Right hindlimb (tissue), 1 donor: ENCODE measurements around the gene POLR2E.

Experiments used
- DNase-seq: peaks from one replicate; pipeline ENCODE4 v3.0.0-alpha.2; 2018

The POLR2E gene

DNA sequence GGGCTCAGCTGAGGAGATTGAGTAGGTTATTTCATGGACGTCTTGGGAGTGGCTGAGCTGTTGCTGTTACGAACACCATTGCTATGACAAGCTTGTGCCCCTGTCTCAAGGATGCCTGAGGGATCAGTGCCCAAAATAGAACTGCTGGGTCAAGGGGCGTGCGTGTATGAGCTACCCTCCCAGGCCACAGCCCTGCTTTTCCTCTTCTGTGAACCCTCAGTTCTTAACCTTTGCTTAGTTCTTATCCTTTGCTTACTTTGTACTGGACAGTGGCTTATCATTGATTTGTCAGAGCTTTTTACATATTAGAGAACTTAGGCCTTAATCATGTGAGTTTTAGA, 19.2 kb downstream of the POLR2E start:
- no peak for DNase-seq

GRCh38 chr19:1074544-1075283, 20.5 kb downstream of the POLR2E start:
- no peak for DNase-seq

DNA sequence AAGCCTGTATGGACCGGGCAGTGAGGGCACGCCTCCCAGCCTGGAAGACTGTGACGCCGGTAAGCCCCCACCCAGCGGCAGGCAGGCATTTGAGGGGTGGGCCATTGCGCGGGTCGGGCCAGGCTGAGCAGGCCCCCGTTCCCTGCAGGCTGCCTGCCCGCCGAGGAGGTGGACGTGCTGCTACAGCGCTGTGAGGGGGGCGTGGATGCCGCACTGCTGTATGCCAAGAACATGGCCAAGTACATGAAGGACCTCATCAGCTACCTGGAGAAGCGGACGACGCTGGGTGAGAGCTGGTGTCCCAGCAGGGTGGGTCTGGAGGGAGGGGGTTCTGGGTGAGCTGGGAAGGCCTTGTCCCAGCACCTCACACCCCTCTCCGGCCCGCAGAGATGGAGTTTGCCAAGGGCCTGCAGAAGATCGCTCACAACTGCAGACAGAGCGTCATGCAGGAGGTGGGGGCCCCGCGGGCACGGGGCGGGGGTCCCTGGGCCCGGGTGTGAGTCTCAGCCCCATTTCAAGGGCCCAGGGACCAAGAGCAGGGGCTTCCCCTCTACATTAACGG, 21.1 kb downstream of the POLR2E start:
- DNase-seq: no peak

DNA sequence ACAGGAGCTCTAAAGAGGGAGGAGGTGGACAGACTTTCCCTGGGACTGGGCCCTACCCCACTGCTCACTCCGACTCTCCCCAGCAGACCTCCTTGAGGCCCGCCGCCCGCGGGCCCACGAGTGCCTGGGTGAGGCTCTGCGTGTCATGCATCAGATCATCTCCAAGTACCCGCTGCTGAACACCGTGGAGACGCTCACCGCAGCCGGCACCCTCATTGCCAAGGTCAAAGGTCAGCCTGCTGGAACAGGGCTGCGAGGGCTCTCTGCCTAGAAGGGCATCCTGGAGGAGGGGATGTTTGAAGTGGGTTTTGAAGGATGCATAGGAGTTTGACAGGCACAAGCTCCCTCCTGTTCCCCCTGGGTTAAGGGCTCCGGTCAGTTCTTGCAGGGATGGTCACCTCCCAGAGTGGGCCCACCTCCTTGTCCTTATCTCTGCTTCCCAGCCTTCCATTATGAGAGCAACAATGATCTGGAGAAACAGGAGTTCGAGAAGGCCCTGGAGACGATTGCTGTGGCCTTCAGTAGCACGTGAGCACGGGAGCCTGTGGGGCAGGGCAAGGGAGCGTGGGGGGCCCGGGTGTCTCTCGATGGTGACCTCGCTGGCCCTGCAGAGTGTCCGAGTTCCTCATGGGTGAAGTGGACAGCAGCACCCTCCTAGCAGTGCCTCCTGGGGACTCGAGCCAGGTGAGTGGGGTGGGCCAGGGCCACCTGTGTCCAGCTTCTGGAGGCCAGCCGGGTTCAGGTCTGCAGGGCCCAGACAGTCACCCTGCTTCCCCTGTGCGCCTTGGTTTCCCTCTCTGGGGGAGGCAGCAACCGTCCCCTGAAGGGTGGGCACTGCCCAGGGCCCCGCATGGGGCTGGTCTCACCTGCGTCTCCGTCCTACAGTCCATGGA, 21.9 kb downstream of the POLR2E start:
- DNase-seq: no peak

DNA sequence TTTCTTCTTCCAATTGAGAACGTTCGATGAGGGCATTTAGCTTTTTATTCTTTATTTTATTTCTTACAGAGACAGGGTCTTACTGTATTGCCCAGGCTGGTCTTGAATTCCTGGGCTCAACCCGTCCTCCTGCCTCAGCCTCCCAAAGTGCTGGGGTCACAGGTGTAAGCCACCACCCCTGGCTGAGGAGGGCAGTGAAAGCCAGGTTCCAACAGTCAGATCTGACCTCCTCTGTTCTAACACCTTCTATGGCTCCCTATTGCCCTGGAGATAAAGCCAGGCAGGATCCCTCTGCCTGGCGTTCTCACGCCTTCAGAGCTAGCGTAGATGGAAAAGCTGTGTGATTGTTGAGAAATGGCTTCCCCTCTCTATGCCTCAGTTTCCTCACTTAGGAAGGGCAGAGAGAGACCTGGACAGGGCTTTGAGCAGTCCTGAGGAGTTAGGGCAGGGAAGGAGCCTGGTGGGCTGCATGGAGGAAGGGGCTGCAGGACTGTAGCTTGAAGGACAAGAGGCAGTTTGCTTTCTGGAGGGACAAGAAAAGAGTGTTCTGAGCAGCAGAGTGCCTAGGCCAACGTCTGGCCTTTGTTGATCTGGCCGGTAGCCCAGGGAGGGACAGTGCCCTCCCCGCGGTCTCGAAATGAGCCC, 22.7 kb downstream of the POLR2E start:
- DNase-seq: no peak

DNA sequence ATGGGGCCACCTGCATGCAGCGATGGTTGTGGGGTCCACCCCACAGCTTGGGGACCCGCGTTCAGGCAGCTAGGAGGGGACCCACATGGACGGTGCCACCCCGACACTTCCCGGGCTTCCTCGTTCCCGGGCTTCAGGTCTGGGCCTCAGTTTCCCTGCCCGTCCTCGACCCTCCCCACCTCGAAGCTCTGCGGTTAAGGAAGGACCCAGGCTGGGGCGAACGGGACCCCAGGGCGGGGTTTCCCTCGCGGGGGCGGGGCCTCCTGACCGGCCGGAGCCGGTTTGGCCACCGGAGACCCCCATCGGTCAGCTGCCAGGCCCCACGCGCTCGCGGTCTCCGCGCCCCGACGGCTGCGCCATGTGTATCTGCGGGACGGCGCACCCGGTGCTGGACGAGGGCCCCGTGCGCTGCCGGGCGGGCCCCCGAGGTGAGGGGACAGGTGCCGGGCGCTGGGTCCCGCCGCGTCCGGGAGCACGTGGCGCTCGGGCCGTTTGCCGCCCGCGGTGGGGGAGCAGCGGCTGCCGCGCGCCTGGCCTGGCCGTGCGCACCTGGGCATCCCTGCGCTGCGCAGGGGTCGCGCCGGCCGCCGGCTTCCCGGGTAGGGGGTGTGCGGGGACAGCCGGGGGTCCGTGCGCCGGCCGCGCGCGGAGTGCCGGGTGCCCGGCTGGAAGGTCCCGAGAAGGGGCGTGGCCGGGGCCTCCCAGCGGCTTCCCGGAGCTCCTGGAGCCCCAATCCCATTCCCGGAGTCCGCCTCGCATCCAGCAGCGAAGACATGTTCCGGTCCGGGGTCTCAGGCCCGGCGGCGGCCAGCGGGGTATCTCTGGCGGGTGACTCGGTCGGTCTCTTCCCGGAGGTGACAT, 24.0 kb downstream of the POLR2E start:
- DNase-seq: no peak

- DNase-seq: no peak
Observed at GRCh38 chr19:1070576-1070930, 24.6 kb downstream of the POLR2E start.

DNA sequence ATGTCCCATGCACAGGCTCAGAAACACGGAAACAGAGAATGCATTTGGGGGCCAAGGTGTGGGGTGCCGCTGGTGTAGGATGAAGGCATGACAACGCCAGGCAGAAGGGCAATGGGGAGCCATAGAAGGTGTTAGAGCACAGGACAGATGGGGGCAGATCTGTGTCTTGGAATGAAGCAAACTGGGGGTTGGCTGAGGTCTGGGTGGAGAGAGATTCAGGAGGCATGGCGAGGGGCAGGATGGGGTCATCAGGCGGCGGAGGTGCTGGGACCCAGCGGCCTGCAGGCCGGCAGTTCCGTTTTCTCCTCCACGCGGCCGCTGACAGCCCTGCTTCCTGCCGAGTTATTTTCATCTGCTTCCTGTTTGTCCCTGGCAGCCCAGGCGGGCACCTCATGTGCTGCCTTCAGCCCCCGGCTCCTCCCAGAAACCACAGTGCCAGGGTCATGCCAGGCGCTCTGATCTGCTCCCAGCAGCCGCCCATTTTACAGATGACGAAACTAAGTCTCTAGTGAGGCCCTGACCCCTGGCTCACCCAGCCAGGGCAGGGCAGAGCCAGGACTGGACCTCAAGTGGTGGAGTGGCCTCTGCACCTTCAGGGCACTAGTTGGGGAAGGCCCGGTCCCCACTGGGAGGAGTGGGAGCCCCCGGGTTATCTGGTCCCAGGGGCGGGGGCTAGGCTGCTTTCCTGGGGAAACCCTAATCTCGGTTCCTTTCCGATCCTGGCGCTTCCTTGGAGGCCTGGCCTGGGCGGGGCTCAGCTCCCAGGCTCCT, 26.0 kb downstream of the POLR2E start:
- no peak for DNase-seq

- no peak for DNase-seq
Observed at GRCh38 chr19:1068009-1069001, 26.9 kb downstream of the POLR2E start.

- no peak for DNase-seq
Observed at GRCh38 chr19:1067341-1067957, 27.7 kb downstream of the POLR2E start.

- DNase-seq: no peak
Observed at GRCh38 chr19:1066748-1067340, 28.3 kb downstream of the POLR2E start, which contains the start of gene ARHGAP45. Gene ARHGAP45, plus strand, starts transcription at chr19:1067167. Its CDS starts 239 bp downstream, at chr19:1067406.

- no peak for DNase-seq
Observed at GRCh38 chr19:1066251-1066747, 28.9 kb downstream of the POLR2E start.

DNA sequence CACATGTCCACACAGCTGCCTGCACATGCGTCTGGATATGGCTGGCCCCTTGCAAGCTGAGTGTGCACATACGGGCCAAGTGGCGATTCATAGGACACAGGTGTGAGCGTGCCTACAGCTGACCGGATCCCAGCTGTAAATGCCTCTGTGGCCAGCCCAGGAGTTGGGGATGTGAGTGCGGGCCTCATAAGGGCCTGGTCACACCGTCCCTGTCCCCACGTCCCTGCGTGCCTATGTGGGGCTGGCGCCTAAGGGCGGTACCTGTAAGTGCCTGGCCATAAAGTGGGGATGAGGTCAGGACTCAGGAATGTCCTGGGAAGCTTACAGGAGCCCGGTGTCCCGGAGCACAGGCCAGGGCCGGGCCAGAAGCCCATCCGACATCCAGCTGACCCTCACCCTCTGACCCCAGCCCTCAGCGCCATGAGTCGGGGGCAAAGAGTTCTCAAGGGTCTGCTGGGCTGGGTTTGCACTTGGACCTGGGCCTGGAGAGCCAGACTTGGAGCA, 29.5 kb downstream of the POLR2E start:
- DNase-seq: no peak

DNA sequence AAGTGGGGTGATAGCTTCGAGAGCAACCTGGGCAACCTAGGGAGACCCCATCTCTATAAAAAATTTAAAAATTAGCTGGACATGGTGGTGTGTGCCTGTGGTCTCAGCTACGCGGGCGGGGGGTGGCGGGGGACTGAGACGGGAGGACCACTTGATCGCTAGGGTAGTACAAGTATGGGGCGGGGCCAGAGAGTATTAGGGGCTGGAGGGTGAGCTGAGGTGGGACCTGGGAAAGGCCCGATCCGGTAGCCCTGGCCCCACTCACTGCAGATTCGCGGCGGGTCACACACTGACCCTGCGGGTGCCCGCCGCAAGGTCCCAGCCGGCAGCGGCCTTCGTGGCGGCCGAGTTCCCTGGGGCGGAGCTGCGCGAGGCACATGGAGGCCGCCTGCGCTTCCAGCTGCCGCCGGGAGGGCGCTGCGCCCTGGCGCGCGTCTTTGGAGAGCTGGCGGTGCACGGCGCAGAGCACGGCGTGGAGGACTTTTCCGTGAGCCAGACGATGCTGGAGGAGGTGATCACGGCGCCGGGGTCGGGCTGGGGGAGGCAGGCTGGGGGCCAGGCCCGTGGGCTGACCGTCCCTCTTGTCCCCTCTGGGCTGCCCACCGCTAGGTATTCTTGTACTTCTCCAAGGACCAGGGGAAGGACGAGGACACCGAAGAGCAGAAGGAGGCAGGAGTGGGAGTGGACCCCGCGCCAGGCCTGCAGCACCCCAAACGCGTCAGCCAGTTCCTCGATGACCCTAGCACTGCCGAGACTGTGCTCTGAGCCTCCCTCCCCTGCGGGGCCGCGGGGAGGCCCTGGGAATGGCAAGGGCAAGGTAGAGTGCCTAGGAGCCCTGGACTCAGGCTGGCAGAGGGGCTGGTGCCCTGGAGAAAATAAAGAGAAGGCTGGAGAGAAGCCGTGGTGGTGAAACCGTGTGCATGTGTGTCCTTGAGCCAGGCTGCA, 30.2 kb downstream of the POLR2E start:
- DNase-seq: peak; percentile 70

DNA sequence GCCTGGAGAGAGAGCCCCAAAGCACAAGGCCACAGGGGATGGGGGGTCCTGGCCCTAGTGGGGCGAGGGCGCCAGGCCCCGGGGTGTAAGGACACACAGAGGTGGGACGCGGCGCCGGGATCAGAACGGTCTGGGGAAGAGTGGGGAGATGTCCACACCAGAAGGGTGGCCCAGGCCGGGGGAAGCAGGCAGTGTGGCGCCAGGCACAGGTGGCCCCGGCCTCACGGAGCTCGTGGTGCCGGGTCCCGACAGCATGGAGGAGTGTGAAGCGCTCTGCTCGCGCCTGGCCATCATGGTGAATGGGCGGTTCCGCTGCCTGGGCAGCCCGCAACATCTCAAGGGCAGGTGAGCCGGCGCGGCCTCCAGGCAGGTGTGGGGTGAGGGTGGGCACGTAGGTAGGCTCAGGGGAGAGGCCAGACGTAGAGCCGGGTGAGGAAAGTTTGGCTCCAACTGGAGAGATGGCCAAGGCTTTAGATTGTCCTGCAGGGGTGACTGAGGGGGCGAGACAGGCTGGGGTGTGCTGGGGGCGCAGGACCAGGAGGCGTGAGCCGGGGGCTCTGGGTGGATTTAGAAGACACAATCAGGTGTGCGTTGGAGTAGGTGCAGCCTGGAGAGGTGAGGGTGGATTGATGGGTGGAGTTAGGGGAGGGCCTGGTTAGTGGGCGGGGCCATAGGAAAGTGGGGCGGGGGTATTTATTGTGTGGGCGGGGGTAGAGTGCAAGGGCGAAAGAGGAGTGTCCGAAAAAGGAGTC, 31.1 kb downstream of the POLR2E start:
- no peak for DNase-seq

DNA sequence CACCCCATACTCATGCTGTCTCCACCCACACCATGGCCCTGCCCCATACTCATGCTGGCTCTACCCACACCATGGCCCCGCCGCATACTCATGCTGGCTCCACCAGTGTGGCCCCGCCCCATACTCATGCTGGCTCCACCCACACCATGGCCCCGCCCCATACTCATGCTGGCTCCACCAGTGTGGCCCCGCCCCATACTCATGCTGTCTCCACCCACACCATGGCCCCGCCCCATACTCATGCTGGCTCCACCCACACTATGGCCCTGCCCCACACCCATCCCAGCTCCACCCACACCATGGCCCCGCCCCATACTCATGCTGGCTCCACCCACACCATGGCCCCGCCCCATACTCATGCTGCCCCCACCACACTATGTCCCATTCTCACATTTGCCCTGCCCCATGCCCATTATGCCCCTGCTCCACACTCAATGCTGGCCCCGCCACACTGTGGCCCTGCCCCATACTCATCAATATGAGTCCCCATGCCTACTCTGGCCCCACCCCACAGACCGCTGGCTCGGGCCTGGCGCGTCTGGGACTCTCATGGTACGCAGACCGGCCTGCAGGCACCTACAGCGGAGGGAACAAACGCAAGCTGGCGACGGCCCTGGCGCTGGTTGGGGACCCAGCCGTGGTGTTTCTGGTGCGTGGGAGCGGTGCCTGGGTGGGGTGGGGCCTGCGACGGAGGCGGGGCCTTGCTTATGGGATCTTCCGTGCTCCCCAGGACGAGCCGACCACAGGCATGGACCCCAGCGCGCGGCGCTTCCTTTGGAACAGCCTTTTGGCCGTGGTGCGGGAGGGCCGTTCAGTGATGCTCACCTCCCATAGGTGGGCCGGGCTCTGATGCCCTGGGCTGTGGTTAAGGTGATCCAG, 31.9 kb downstream of the POLR2E start:
- DNase-seq: no peak
